CD8-positive, alpha-beta memory T cell (primary cell): Measurements from ENCODE around the gene KRT5. TPM values are rescaled to one million over a fixed set of nuclear protein-coding genes. Genes with fewer than 3 reads are reported as not detected.

Source experiments
- CTCF ChIA-PET: fragments of 350-600 bp; sonication (Branson Sonifier 250); formaldehyde crosslinking; loops from one replicate; lab custom pipeline; 2021; ENCODE audit warnings: antibody characterized with exemption; lab: Charles Lee
- POLR2A ChIA-PET: fragments of 350-600 bp; sonication (Branson Sonifier 250); formaldehyde crosslinking; loops from one replicate; lab custom pipeline; 2021; ENCODE audit warnings: antibody characterized with exemption; lab: Charles Lee
- DNase-seq, 5 donors: peaks; one replicate each; pipeline versions ENCODE4 v3.0.0 to v3.0.0-alpha.2; 2020 to 2022; ENCODE audit warnings: mixed read lengths in 1 of 5
- H3K27ac ChIP-seq: one replicate; pipeline ENCODE4 v1.7.0; 2013; ENCODE audit warnings: low read depth, mild to moderate bottlenecking, low read length, moderate library complexity
- H3K27me3 ChIP-seq: 2 replicates; pipeline ENCODE4 v1.7.0; 2013; ENCODE audit warnings: low read length, mild to moderate bottlenecking; ENCODE audit not compliant: insufficient read depth, poor library complexity, severe bottlenecking
- H3K36me3 ChIP-seq: 2 replicates; pipeline ENCODE4 v1.7.0; 2013; ENCODE audit warnings: mild to moderate bottlenecking, low read length, moderate library complexity; ENCODE audit not compliant: insufficient read depth
- H3K4me1 ChIP-seq: 2 replicates; pipeline ENCODE4 v1.7.0; 2013; ENCODE audit warnings: mild to moderate bottlenecking, low read length, moderate library complexity; ENCODE audit not compliant: insufficient read depth
- H3K4me3 ChIP-seq: 2 replicates; pipeline ENCODE4 v1.7.0; 2013; ENCODE audit warnings: mild to moderate bottlenecking, low read length
- H3K9me3 ChIP-seq: 2 replicates; pipeline ENCODE4 v1.7.0; 2013; ENCODE audit warnings: mild to moderate bottlenecking, low read length
- H3K27ac Mint-ChIP-seq, 8 donors: one replicate each; pipeline ENCODE4 v1.8.0; 2020 to 2021; ENCODE audit warnings: mixed read lengths in 8 of 8, mild to moderate bottlenecking in 6 of 8, inconsistent platforms in 3 of 8, moderate library complexity in 3 of 8
- H3K27me3 Mint-ChIP-seq, 2 donors: one replicate each; pipeline ENCODE4 v1.8.0; 2020 to 2021; ENCODE audit warnings: mixed read lengths in 2 of 2, mild to moderate bottlenecking in 1 of 2, moderate library complexity in 1 of 2
- H3K36me3 Mint-ChIP-seq, 3 donors: one replicate each; pipeline ENCODE4 v1.8.0; 2020 to 2021; ENCODE audit warnings: mixed read lengths in 3 of 3, inconsistent platforms in 1 of 3, mild to moderate bottlenecking in 1 of 3
- H3K4me1 Mint-ChIP-seq, 3 donors: one replicate each; pipeline ENCODE4 v1.8.0; 2020 to 2021; ENCODE audit warnings: mixed read lengths in 3 of 3, inconsistent platforms in 1 of 3, mild to moderate bottlenecking in 1 of 3
- H3K4me3 Mint-ChIP-seq, 7 donors: one replicate each; pipeline ENCODE4 v1.8.0; 2020 to 2021; ENCODE audit warnings: mixed read lengths in 7 of 7, mild to moderate bottlenecking in 6 of 7, moderate library complexity in 4 of 7, inconsistent platforms in 2 of 7
- H3K9me3 Mint-ChIP-seq, 5 donors: one replicate each; pipeline ENCODE4 v1.8.0; 2020 to 2022; ENCODE audit warnings: mixed read lengths in 5 of 5, mild to moderate bottlenecking in 3 of 5, moderate library complexity in 2 of 5, inconsistent platforms in 1 of 5
- polyA plus RNA-seq: library from polyadenylated mRNA; unstranded; fragments of 300-500 nt; fragmentation: Illumina TruSeq; gene quantifications from one replicate; pipeline ENCODE4 v1.2.3, GENCODE V29; 2021
- total RNA-seq, 2 experiments: library from RNA; stranded (reverse); gene quantifications; one replicate each; pipeline ENCODE4 v1.2.3, GENCODE V29; 2021

Gene KRT5
- total and polyA plus RNA-seq, 3 experiments from 2014 or later: not detected

DNA sequence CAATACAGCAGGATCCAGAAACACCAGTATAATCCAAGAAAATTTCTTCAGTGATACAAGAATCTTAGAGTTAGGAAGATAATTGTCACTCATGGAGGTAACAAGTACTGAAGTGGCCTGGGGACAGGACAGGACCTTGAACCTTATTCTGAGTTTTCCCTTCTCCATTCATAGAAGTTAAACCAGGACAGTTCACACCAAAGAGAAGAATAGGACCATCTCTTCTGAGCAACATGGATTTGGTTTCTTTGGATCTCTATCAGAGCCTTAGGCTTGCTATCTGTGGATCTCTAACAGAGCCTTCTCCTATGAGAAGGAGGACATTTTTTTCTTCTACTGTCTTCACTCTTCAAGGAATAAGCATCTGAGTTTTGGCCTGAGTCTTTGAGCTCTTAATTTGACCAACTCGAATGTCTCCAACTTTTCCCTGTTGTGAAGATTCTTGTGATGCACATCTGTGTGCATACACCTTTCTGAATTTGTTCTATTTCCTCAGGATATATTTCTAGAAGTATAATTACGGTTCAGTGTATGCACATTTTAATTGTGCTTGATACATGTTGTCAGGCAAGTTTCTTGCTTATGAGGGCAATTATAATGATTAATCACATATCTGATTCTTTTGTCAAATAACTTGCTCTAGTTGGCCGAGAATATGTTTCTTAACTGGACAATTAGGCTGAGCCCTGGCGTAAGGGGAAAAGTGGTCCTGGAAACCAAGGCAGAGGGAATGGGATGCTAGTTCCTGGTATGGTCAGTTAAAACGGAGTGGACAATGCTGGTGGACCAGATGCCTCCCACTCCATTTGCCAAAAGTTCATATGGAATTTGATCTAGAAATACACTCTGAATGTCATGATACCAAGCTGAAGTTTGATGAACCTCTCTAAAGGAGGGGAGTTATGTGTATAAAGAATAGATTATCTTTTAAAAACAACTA lies 33.8 kb downstream of the KRT5 start:
- H3K36me3 ChIP-seq: no peaks in the 10 kb centered on the region
- H3K9me3 Mint-ChIP-seq: peaks cover 8 to 14% (median 13%) of the 10 kb centered on the region in 5 donors
- DNase-seq: no peak
- no peak overlapping the region for H3K27ac Mint-ChIP-seq
- H3K4me3 ChIP-seq: no peak overlapping the region
- H3K4me1 ChIP-seq: no peaks in the 10 kb centered on the region
- no peaks in the 10 kb centered on the region for H3K27me3 ChIP-seq
- H3K27me3 Mint-ChIP-seq: peaks cover 13 to 65% of the 10 kb centered on the region in 2 donors
- no peaks in the 10 kb centered on the region for H3K9me3 ChIP-seq
- H3K27ac ChIP-seq: no peak overlapping the region
- H3K36me3 Mint-ChIP-seq: no peaks in the 10 kb centered on the region
- H3K4me1 Mint-ChIP-seq: no peaks in the 10 kb centered on the region
- CTCF ChIA-PET: no interaction called here
- H3K4me3 Mint-ChIP-seq: no peak overlapping the region
- POLR2A ChIA-PET: no interaction called here

DNA sequence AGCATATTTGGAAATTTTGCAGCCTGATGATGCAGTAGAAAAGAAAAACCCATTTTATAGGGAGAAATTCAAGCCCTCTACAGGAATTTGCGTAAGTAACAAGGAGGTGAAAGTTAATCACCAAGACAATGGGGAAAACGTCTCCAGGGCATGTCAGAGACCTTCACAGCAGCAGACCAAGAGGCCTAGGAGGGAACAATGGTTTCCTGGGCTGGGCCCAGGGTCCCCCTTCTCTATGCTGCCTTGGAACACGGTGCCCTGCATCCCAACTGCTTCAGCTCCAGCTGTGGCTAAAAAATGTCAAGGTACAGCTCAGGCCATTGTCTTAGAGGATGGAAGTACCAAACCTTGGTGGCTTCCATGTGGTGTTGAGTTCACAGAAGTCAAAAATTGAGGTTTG lies 40.1 kb downstream of the KRT5 start:
- H3K4me3 ChIP-seq: no peak overlapping the region
- peaks cover 4 to 12% (median 9%) of the 10 kb centered on the region in 5 donors for H3K9me3 Mint-ChIP-seq
- POLR2A ChIA-PET: no interaction called here

DNA sequence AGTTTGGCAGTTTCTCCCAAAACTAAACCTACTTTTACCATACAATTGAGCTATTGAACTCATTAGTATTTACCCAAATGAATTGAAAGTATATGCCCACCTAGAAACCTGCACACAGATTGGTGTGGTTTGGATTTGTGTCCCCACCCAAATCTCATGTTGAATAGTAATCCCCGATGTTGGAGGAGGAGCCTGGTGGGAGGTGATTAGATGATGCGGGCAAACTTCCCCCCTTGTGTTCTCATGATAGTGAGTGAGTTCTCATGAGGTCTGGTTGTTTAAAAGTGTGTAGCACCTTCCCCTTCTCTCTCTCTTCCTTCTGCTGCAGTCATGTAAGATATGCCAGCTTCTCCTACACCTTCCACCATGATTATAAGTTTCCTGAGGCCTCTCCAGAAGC lies 42.5 kb downstream of the KRT5 start:
- ChIA-PET CTCF (no interaction called here), POLR2A (no interaction called here)
- no peak overlapping the region for H3K4me3 ChIP-seq
- H3K4me1 ChIP-seq: no peaks in the 10 kb centered on the region
- H3K36me3 ChIP-seq: no peaks in the 10 kb centered on the region
- H3K4me3 Mint-ChIP-seq: no peak overlapping the region
- no peak overlapping the region for H3K27ac ChIP-seq
- peaks cover 2 to 43% of the 10 kb centered on the region in 2 donors for H3K27me3 Mint-ChIP-seq
- H3K9me3 Mint-ChIP-seq: peaks cover 0 to 4% (median 0%) of the 10 kb centered on the region in 5 donors
- no peak for DNase-seq
- no peaks in the 10 kb centered on the region for H3K27me3 ChIP-seq
- no peaks in the 10 kb centered on the region for H3K36me3 Mint-ChIP-seq
- no peaks in the 10 kb centered on the region for H3K9me3 ChIP-seq
- H3K4me1 Mint-ChIP-seq: no peaks in the 10 kb centered on the region
- H3K27ac Mint-ChIP-seq: no peak overlapping the region

More for the DNA sequence above, 40.1 kb downstream of the KRT5 start:
- no peaks in the 10 kb centered on the region for H3K36me3 Mint-ChIP-seq
- no peak overlapping the region for H3K4me3 Mint-ChIP-seq
- no peak for DNase-seq
- no peak overlapping the region for H3K27ac Mint-ChIP-seq
- peaks cover 9 to 55% of the 10 kb centered on the region in 2 donors for H3K27me3 Mint-ChIP-seq
- CTCF ChIA-PET: no interaction called here
- Histone ChIP-seq H3K4me1 (no peaks in the 10 kb centered on the region), H3K27me3 (no peaks in the 10 kb centered on the region), H3K36me3 (no peaks in the 10 kb centered on the region), H3K27ac (no peak overlapping the region), H3K9me3 (no peaks in the 10 kb centered on the region)
- no peaks in the 10 kb centered on the region for H3K4me1 Mint-ChIP-seq

GRCh38 chr12:52474212-52474611 lies 46.0 kb downstream of the KRT5 start:
- Histone ChIP-seq H3K27ac (no peak overlapping the region), H3K27me3 (no peaks in the 10 kb centered on the region), H3K4me3 (no peak overlapping the region), H3K36me3 (no peaks in the 10 kb centered on the region), H3K9me3 (no peaks in the 10 kb centered on the region), H3K4me1 (no peaks in the 10 kb centered on the region)
- H3K9me3 Mint-ChIP-seq: peaks cover 0 to 4% (median 0%) of the 10 kb centered on the region in 5 donors
- ChIA-PET CTCF (no interaction called here), POLR2A (no interaction called here)
- DNase-seq: no peak
- no peaks in the 10 kb centered on the region for H3K36me3 Mint-ChIP-seq
- H3K4me1 Mint-ChIP-seq: no peaks in the 10 kb centered on the region
- no peak overlapping the region for H3K4me3 Mint-ChIP-seq
- H3K27ac Mint-ChIP-seq: no peak overlapping the region
- H3K27me3 Mint-ChIP-seq: peaks cover 5 to 45% of the 10 kb centered on the region in 2 donors

GRCh38 chr12:52473768-52474167 lies 46.4 kb downstream of the KRT5 start, which contains the start of gene KRT6C:
KRT6C (minus strand) TSS chr12:52473805; CDS start chr12:52473737, 68 bp downstream.
- Mint-ChIP-seq H3K27ac (no peak within 1 kb of the TSS), H3K27me3 (peaks cover 5 to 43% of the 10 kb centered on the region in 2 donors), H3K4me1 (no peaks in the 10 kb centered on the region), H3K9me3 (peaks cover 0 to 4% (median 0%) of the 10 kb centered on the region in 5 donors), H3K36me3 (no peaks in the 10 kb centered on the region), H3K4me3 (no peak within 1 kb of the TSS)
- Histone ChIP-seq H3K27me3 (no peaks in the 10 kb centered on the region), H3K4me1 (no peaks in the 10 kb centered on the region), H3K27ac (no peak within 1 kb of the TSS), H3K36me3 (no peaks in the 10 kb centered on the region), H3K9me3 (no peaks in the 10 kb centered on the region), H3K4me3 (no peak within 1 kb of the TSS)
- no peak for DNase-seq
- ChIA-PET CTCF (no interaction called here), POLR2A (no interaction called here)

GRCh38 chr12:52469853-52470252 lies 50.3 kb downstream of the KRT5 start:
- DNase-seq: no peak
- Mint-ChIP-seq H3K36me3 (no peaks in the 10 kb centered on the region), H3K9me3 (no peaks in the 10 kb centered on the region), H3K4me1 (no peaks in the 10 kb centered on the region), H3K27me3 (peaks cover 10 to 39% of the 10 kb centered on the region in 2 donors), H3K4me3 (no peak overlapping the region), H3K27ac (peak overlapping the region in 1 of 8 donors; percentile 17)
- ChIA-PET POLR2A (no interaction called here), CTCF (no interaction called here)
- no peaks in the 10 kb centered on the region for H3K4me1 ChIP-seq
- H3K27me3 ChIP-seq: no peaks in the 10 kb centered on the region
- H3K36me3 ChIP-seq: no peaks in the 10 kb centered on the region
- no peaks in the 10 kb centered on the region for H3K9me3 ChIP-seq
- no peak overlapping the region for H3K27ac ChIP-seq
- H3K4me3 ChIP-seq: no peak overlapping the region

DNA sequence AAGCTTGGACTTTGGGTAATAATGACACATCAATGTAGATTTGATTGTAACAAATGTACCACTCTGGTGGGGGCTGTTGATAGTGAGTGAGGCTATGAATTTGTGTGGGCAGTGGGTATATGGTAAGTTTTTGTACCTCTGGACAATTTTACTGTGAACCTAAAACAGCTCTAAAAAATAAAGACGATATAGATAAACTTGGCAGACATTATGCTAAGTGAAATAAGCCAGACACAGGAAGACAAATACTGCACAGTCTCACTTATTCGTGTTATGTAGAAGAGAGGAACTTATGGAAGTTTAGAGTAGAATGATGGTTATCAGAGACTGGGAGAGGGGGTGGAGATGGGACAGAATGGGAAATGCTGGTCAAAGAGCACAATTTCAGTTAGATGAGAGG lies 55.3 kb downstream of the KRT5 start:
- CTCF ChIA-PET: no interaction called here
- no peak for DNase-seq
- H3K27me3 Mint-ChIP-seq: peaks cover 12 to 35% of the 10 kb centered on the region in 2 donors

More for the DNA sequence above, 55.3 kb downstream of the KRT5 start:
- no peaks in the 10 kb centered on the region for H3K36me3 ChIP-seq
- no peak overlapping the region for H3K4me3 Mint-ChIP-seq
- H3K4me1 Mint-ChIP-seq: no peaks in the 10 kb centered on the region
- no peaks in the 10 kb centered on the region for H3K4me1 ChIP-seq
- no peaks in the 10 kb centered on the region for H3K36me3 Mint-ChIP-seq
- no peak overlapping the region for H3K27ac ChIP-seq
- no peaks in the 10 kb centered on the region for H3K9me3 Mint-ChIP-seq
- H3K27ac Mint-ChIP-seq: peak overlapping the region in 1 of 8 donors; percentile 0
- POLR2A ChIA-PET: interaction anchor here (0.8 kb wide), 1 partner anchor 368 kb away, joined by 4 read pairs; no protein-coding TSS in a partner anchor
- no peaks in the 10 kb centered on the region for H3K27me3 ChIP-seq
- no peak overlapping the region for H3K4me3 ChIP-seq
- H3K9me3 ChIP-seq: no peaks in the 10 kb centered on the region
